Caco-2 (cell line): Measurements from ENCODE around the gene SEPTIN8. TPM values are rescaled to one million over a fixed set of nuclear protein-coding genes. Genes with fewer than 3 reads are reported as not detected.

Source experiments
- BruUV-seq: library from RNA; stranded (reverse); fragments of 400-500 nt; replicated peaks from 2 replicates; lab custom pipeline; 2021; lab: Mats Ljungman, UMichigan
- CTCF ChIA-PET: fragments of 300-600 bp; sonication (Branson Sonifier 250); formaldehyde crosslinking; loops from one replicate; lab custom pipeline; 2022; ENCODE audit warnings: antibody characterized with exemption; lab: Charles Lee
- POLR2A ChIA-PET: fragments of 300-600 bp; sonication (Branson Sonifier 250); formaldehyde crosslinking; loops from one replicate; lab custom pipeline; 2022; ENCODE audit warnings: antibody characterized with exemption; lab: Charles Lee
- DNase-seq, 2 experiments: peaks; one replicate each; pipeline versions ENCODE4 v3.0.0 to v3.0.0-alpha.2; 2020 to 2022
- H3K27me3 ChIP-seq: replicated peaks from 2 replicates; pipeline ENCODE4 v1.6.0; 2011; ENCODE audit warnings: low read length; ENCODE audit not compliant: control insufficient read depth, insufficient read depth
- H3K36me3 ChIP-seq: 2 replicates; pipeline ENCODE4 v1.5.1; 2011; ENCODE audit warnings: low read length; ENCODE audit not compliant: control insufficient read depth, insufficient read depth
- H3K4me1 ChIP-seq: fragments of 250-450 bp; sonication (Bioruptor Pico); 2 replicates; pipeline ENCODE4 v1.5.1; 2020; ENCODE audit warnings: mild to moderate bottlenecking
- H3K4me3 ChIP-seq: 2 replicates; pipeline ENCODE4 v1.5.1; 2011; ENCODE audit warnings: low read depth, mild to moderate bottlenecking, control low read depth, low read length
- H3K9me3 ChIP-seq: fragments of 250-450 bp; sonication (Bioruptor Pico); 2 replicates; pipeline ENCODE4 v1.5.1; 2020; ENCODE audit warnings: mild to moderate bottlenecking, moderate library complexity
- H3K27ac Mint-ChIP-seq: one replicate; pipeline ENCODE4 v1.8.0; 2022; ENCODE audit warnings: mixed read lengths; ENCODE audit not compliant: unreplicated experiment
- H3K27me3 Mint-ChIP-seq: one replicate; pipeline ENCODE4 v1.8.0; 2022; ENCODE audit warnings: mixed read lengths; ENCODE audit not compliant: insufficient read depth, unreplicated experiment
- H3K36me3 Mint-ChIP-seq: one replicate; pipeline ENCODE4 v1.8.0; 2022; ENCODE audit warnings: mild to moderate bottlenecking, mixed read lengths; ENCODE audit not compliant: insufficient read depth, unreplicated experiment
- H3K4me1 Mint-ChIP-seq: one replicate; pipeline ENCODE4 v1.8.0; 2022; ENCODE audit warnings: low read depth, mixed read lengths; ENCODE audit not compliant: unreplicated experiment
- H3K4me3 Mint-ChIP-seq: one replicate; pipeline ENCODE4 v1.8.0; 2022; ENCODE audit warnings: mild to moderate bottlenecking, moderate library complexity, mixed read lengths; ENCODE audit not compliant: unreplicated experiment
- H3K9me3 Mint-ChIP-seq: one replicate; pipeline ENCODE4 v1.8.0; 2022; ENCODE audit warnings: mixed read lengths; ENCODE audit not compliant: unreplicated experiment
- CTCF ChIP-seq, 2 experiments: fragments of 200-600 bp in 1 of 2; IDR thresholded peaks; 1 replicate in 1 of 2; 2 replicates in 1 of 2; pipeline versions ENCODE4 v1.5.1 to v1.8.0; 2011 to 2022; ENCODE audit warnings: antibody characterized with exemption in 1 of 2, control low read depth in 1 of 2, inconsistent platforms in 1 of 2, low read depth in 1 of 2, low read length in 1 of 2, mild to moderate bottlenecking in 1 of 2, moderate library complexity in 1 of 2; ENCODE audit not compliant: insufficient read depth in 1 of 2, severe bottlenecking in 1 of 2, unreplicated experiment in 1 of 2
- intact Hi-C: fragments of 100-400 bp; cut with micrococcal nuclease; formaldehyde crosslinking; loops from one replicate; pipeline ENCODE4 v1.10.0; 2022; ENCODE audit not compliant: unreplicated experiment
- total RNA-seq: library from RNA; stranded (reverse); gene quantifications from 2 replicates; pipeline ENCODE4 v1.2.3, GENCODE V29; 2022

Gene SEPTIN8
- total RNA-seq, 1 experiment from 2014 or later = 60.7 TPM

- no peak overlapping the region for H3K4me3 Mint-ChIP-seq
- H3K27me3 Mint-ChIP-seq = no peaks in the 10 kb centered on the region
- no TSS peak for BruUV-seq
- Histone ChIP-seq H3K4me3 (no peak overlapping the region), H3K9me3 (no peaks in the 10 kb centered on the region), H3K4me1 (no peaks in the 10 kb centered on the region), H3K27me3 (no peaks in the 10 kb centered on the region), H3K36me3 (no peaks in the 10 kb centered on the region)
- intact Hi-C loops = no loop called here
- no peak for TF ChIP-seq CTCF (IDR thresholded peaks at IDR 0.05; ENCODE audit: insufficient read depth in 1 of 2, low read depth in 1 of 2, low read length in 1 of 2, severe bottlenecking in 1 of 2, unreplicated experiment in 1 of 2)
- H3K4me1 Mint-ChIP-seq = peaks cover 6% of the 10 kb centered on the region
- DNase-seq = no peak
- CTCF ChIA-PET = no interaction called here
- H3K36me3 Mint-ChIP-seq = peaks cover 6% of the 10 kb centered on the region
- H3K9me3 Mint-ChIP-seq = no peaks in the 10 kb centered on the region
- POLR2A ChIA-PET = no interaction called here
- no peak overlapping the region for H3K27ac Mint-ChIP-seq
These were observed 25.0 kb downstream of the SEPTIN8 start for GRCh38 chr5:132751971-132752580.

- H3K36me3 ChIP-seq = no peaks in the 10 kb centered on the region
- no peak for DNase-seq
- ChIA-PET POLR2A (no interaction called here), CTCF (no interaction called here)
- Mint-ChIP-seq H3K27me3 (no peaks in the 10 kb centered on the region), H3K9me3 (no peaks in the 10 kb centered on the region), H3K36me3 (peaks cover 6% of the 10 kb centered on the region), H3K4me3 (no peak overlapping the region), H3K4me1 (peaks cover 6% of the 10 kb centered on the region), H3K27ac (no peak overlapping the region)
- H3K4me1 ChIP-seq = no peaks in the 10 kb centered on the region
- H3K9me3 ChIP-seq = no peaks in the 10 kb centered on the region
- no peaks in the 10 kb centered on the region for H3K27me3 ChIP-seq
- no peak for TF ChIP-seq CTCF (IDR thresholded peaks at IDR 0.05; ENCODE audit: insufficient read depth in 1 of 2, low read depth in 1 of 2, low read length in 1 of 2, severe bottlenecking in 1 of 2, unreplicated experiment in 1 of 2)
- BruUV-seq = no TSS peak
- no peak overlapping the region for H3K4me3 ChIP-seq
- intact Hi-C loops = no loop called here
These were observed 25.6 kb downstream of the SEPTIN8 start for GRCh38 chr5:132751444-132751843.

GRCh38 chr5:132750471-132751230 is 26.4 kb downstream of the SEPTIN8 start:
- H3K27me3 Mint-ChIP-seq = no peaks in the 10 kb centered on the region
- H3K4me1 Mint-ChIP-seq = peaks cover 6% of the 10 kb centered on the region
- BruUV-seq = no TSS peak
- H3K4me3 Mint-ChIP-seq = no peak overlapping the region
- H3K27me3 ChIP-seq = no peaks in the 10 kb centered on the region
- no peaks in the 10 kb centered on the region for H3K4me1 ChIP-seq
- no peaks in the 10 kb centered on the region for H3K9me3 ChIP-seq
- CTCF ChIA-PET = interaction anchor here (0.8 kb wide), 1 partner anchor 69 kb away, joined by 3 read pairs; no protein-coding TSS in a partner anchor
- TF ChIP-seq CTCF (IDR thresholded peaks at IDR 0.05; ENCODE audit: insufficient read depth in 1 of 2, low read depth in 1 of 2, low read length in 1 of 2, severe bottlenecking in 1 of 2, unreplicated experiment in 1 of 2) = no peak
- intact Hi-C loops = no loop called here
- H3K9me3 Mint-ChIP-seq = no peaks in the 10 kb centered on the region
- no peak overlapping the region for H3K4me3 ChIP-seq
- POLR2A ChIA-PET = no interaction called here
- no peaks in the 10 kb centered on the region for H3K36me3 ChIP-seq
- H3K27ac Mint-ChIP-seq = no peak overlapping the region
- no peak for DNase-seq
- H3K36me3 Mint-ChIP-seq = peaks cover 6% of the 10 kb centered on the region
